Choroid plexus epithelial cell (primary cell): Measurements from ENCODE around the gene MAGEB16.

Experiments
- DNase-seq: peaks from one replicate; pipeline ENCODE4 v3.0.0-alpha.2; 2010; ENCODE audit warnings: low read depth
- H3K4me3 ChIP-seq: 2 replicates; pipeline ENCODE4 v1.5.1; 2011; ENCODE audit warnings: low read depth, mild to moderate bottlenecking, control low read depth, low read length, moderate library complexity
- TF ChIP-seq, protein P1 (sequence below): conservative IDR thresholded peaks from 2 replicates; pipeline ENCODE4 v1.5.1; 2011; ENCODE audit warnings: low read depth, mild to moderate bottlenecking, control low read depth, inconsistent platforms, low read length, moderate library complexity

Gene MAGEB16

DNA sequence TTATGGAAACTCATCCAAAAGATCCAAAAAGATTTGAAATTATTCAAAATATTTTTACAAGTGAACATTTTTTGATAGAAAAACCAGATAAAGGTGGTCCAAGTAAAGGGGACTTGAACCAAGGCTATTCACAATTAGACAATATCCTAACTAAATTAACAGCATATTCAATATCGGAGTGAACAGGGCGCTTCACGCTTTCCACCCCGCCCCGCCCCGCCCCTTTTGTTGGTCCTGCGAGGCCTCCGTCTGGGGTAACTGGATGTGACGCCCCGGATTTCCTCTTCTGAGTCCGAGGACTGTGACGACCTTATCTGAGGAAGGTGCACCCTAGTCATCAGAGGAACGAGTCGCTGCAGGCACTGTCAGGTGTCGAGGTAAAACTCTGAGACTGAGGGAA lies at the start of gene MAGEB16:
TSS of gene MAGEB16 (plus strand) at position 301 of the 400 bp plus-strand sequence. CDS start 3,855 bp downstream, outside the sequence.
- no peak for DNase-seq
- H3K4me3 ChIP-seq: no peak within 1 kb of the TSS
- TF ChIP-seq, protein P1, sequence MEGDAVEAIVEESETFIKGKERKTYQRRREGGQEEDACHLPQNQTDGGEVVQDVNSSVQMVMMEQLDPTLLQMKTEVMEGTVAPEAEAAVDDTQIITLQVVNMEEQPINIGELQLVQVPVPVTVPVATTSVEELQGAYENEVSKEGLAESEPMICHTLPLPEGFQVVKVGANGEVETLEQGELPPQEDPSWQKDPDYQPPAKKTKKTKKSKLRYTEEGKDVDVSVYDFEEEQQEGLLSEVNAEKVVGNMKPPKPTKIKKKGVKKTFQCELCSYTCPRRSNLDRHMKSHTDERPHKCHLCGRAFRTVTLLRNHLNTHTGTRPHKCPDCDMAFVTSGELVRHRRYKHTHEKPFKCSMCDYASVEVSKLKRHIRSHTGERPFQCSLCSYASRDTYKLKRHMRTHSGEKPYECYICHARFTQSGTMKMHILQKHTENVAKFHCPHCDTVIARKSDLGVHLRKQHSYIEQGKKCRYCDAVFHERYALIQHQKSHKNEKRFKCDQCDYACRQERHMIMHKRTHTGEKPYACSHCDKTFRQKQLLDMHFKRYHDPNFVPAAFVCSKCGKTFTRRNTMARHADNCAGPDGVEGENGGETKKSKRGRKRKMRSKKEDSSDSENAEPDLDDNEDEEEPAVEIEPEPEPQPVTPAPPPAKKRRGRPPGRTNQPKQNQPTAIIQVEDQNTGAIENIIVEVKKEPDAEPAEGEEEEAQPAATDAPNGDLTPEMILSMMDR: no peak

DNA sequence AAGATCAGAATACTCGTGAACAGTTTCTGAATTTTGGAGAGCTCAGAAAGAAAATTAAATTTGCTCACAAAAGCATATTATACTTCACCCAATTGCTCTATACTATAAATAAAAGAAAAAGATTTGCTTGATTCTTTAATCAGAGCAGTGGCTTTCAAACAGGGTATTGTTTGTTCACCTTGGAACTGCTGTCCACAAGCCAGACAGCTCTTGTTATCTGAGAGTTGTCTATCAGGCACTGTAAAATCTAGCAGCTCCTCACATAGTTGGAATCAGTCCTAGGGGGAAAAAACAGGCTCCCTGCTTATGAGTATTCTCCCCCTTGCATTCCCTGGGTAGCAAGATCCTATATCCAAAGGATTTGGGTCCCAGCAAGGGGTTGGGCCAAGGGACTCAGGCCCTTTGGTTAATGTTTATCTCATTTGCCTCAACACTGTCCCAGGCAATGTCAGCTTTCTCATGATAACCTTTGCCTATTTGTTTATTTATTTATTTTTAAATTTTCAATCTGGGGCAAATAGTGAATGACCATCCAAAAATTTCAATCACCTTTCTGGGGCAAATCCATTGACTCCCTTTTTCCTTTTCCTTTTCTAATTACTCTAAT lies 24.1 kb upstream of the MAGEB16 start:
- H3K4me3 ChIP-seq: no peak overlapping the region
- TF ChIP-seq, protein P1: no peak
- no peak for DNase-seq

DNA sequence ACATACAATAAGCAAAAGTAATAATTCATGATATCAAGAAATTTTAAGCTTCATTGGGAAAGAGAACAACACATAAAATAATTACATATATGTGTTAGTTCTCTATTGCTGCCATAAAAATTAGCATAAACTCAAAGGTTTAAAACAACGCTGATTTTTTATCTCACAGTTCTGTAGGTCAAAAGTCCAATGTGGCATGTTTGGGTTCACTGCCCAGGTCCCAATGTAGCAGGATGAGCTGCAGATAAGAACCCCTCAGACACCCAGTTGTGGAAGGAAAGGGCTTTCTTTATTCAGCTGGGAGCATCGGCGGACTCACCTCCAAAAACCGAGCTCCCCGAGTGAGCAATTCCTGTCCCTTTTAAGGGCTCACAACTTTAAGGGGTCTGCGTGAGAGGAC lies 13.1 kb upstream of the MAGEB16 start:
- H3K4me3 ChIP-seq: no peak overlapping the region
- DNase-seq: no peak
- TF ChIP-seq, protein P1: no peak

DNA sequence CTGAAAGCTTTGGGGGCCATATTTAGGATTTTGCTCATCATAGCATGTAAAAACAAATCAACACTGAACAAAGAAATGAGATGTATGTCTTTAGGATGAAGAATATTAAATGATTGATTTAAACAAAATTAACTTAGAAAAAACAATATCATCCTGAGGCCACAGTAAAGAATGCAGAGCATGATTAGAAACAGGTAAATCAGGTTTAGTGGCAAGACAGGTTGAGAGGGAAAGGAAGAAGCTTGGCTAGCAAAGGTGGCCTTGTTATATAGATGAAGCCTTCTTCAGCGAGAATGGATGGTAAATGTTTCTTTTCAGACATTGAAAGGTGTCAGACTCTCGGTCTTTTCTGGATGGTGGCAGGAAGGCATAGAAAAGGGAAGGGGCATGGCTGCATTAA lies 11.9 kb upstream of the MAGEB16 start:
- no peak for DNase-seq
- TF ChIP-seq, protein P1: no peak

DNA sequence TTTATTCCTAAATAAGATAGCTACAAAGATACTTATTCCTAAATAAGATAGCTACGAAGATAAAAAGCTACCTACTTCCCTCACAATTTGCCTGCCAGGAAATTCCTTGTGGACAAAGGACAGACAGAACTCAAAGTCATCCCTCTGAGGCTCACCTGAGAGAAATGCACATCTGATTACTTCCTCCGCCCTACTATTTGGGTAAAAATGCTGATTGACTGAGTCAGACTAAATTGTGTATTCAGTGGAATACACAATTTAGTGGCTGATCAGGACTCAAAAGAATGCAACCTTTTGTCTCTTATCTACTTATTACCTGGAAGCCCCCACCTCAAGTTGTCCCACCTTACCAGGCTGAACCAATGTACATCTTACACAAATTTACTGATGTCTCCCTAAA lies 10.3 kb upstream of the MAGEB16 start:
- no peak for DNase-seq
- H3K4me3 ChIP-seq: no peak overlapping the region
- TF ChIP-seq, protein P1: no peak

More for the DNA sequence above, 11.9 kb upstream of the MAGEB16 start:
- no peak overlapping the region for H3K4me3 ChIP-seq

DNA sequence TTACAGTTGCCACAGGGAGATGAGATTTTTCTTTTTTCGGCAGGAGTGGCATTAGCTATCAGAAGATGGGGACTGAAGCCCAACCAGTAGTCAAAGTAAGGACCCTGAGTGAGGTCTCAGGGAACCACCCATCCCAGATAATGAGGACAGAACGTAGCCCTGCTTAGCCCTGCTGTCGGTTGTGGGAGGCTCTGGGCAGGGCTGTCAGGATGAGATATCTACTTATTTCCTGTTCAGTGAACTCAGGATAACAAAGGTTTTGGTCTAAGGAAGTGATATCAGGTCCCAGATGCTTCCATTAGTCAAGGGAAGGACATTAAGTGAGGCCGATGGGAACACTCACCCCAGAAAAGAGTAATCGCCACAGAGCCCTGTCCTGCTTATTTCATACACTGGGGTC lies 2.3 kb downstream of the MAGEB16 start:
- no peak overlapping the region for H3K4me3 ChIP-seq
- no peak for DNase-seq
- TF ChIP-seq, protein P1: no peak

DNA sequence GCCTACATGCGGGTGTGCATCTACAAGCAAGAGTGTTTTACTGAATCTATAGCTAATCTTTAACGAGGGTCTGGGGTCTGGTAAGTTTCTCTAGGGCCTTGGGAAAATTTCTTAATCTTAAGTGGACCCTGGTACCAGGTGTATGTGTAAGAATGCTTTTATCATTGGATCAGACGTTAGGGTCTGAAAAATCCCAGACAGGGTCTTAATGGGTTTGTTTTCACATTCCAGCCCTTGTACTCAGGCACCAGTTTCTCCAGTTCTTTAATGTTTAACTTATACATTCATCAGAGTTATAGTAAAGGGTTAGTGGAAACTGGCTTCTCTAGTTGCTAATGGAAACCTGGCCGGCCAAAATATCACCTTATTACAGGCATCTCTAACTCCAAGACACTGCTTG lies 11.6 kb downstream of the MAGEB16 start:
- TF ChIP-seq, protein P1: no peak
- no peak overlapping the region for H3K4me3 ChIP-seq
- no peak for DNase-seq
